Heart left ventricle (tissue), 16 donors: ENCODE measurements around the gene HEATR9. TPM values are rescaled to one million over a fixed set of nuclear protein-coding genes. Genes with fewer than 3 reads are reported as not detected.
A peak's percentile ranks its signal among the peaks of the same experiment; 100 is the strongest.

ENCODE experiments used
- ATAC-seq, 4 donors: fragments of 200-7000 bp; cut with Tn5 transposase; one replicate each; pipeline ENCODE4 v1.9.1; 2020 to 2022; ENCODE audit warnings: moderate library complexity in 4 of 4, mild to moderate bottlenecking in 3 of 4, moderate number of reproducible peaks in 1 of 4
- DNase-seq, 5 donors: peaks; one replicate each; pipeline ENCODE4 v3.0.0-alpha.2; 2020
- H3K27ac ChIP-seq, 12 donors: fragments of 200-600 bp; sonication (generic) in 4 of 12; one replicate each; pipeline versions ENCODE4 v1.5.0 to v1.8.0; 2016 to 2022; ENCODE audit warnings: mild to moderate bottlenecking in 2 of 12
- H3K27me3 ChIP-seq, 9 donors: fragments of 200-600 bp; sonication (generic) in 2 of 9; one replicate each; pipeline versions ENCODE4 v1.5.1 to v1.8.0; 2016 to 2022; ENCODE audit warnings: mild to moderate bottlenecking in 3 of 9
- H3K36me3 ChIP-seq, 9 donors: fragments of 200-600 bp; sonication (generic) in 2 of 9; one replicate each; pipeline versions ENCODE4 v1.5.0 to v1.8.0; 2018 to 2022; ENCODE audit warnings: mild to moderate bottlenecking in 2 of 9
- H3K4me1 ChIP-seq, 12 donors: fragments of 200-600 bp; sonication (generic) in 4 of 12; one replicate each; pipeline versions ENCODE4 v1.5.0 to v1.8.0; 2016 to 2022; ENCODE audit warnings: mild to moderate bottlenecking in 3 of 12
- H3K4me3 ChIP-seq, 12 donors: fragments of 200-600 bp; sonication (generic) in 4 of 12; one replicate each; pipeline versions ENCODE4 v1.5.0 to v1.8.0; 2017 to 2022; ENCODE audit warnings: mild to moderate bottlenecking in 9 of 12, moderate library complexity in 4 of 12
- H3K9me3 ChIP-seq, 12 donors: fragments of 200-600 bp; sonication (generic) in 4 of 12; one replicate each; pipeline versions ENCODE4 v1.5.0 to v1.8.0; 2016 to 2022; ENCODE audit warnings: mild to moderate bottlenecking in 1 of 12
- CTCF ChIP-seq, 12 donors: fragments of 200-600 bp; sonication (generic) in 4 of 12; IDR thresholded peaks; one replicate each; pipeline versions ENCODE4 v1.5.0 to v1.8.0; 2018 to 2022; ENCODE audit warnings: antibody characterized with exemption in 12 of 12, mild to moderate bottlenecking in 5 of 12
- POLR2A ChIP-seq, 2 donors: fragments of 450-650 bp; IDR thresholded peaks; one replicate each; pipeline ENCODE4 v1.6.1; 2017; ENCODE audit warnings: antibody characterized with exemption in 2 of 2, mild to moderate bottlenecking in 2 of 2, moderate library complexity in 2 of 2
- WGBS, 4 donors: extraction: QIAGEN DNeasy Blood & Tissue Kit in 2 of 4; methylation state at CpG; one replicate each; pipeline versions ENCODE4 v1.1.5 to v1.1.7; 2013 to 2018; 5-methylcytosine and 5-hydroxymethylcytosine counted together
- intact Hi-C, 10 donors: fragments of 100-400 bp; cut with DNase I; formaldehyde crosslinking; loops; one replicate each; pipeline versions ENCODE4 v1.11.1 to v1.14.2; 2022
- polyA plus RNA-seq, 2 donors: library from polyadenylated mRNA; stranded (reverse); fragments of 200-250 nt; gene quantifications; one replicate each; pipeline ENCODE4 v1.2.3, GENCODE V29; 2013
- total RNA-seq, 9 donors: library from RNA; depleted of rRNA in 2 of 9; stranded (reverse); fragments of >200 nt in 2 of 9; fragmentation: NEBNext Ultra II Directional in 3 of 9; extraction: Animal tissue kit (Norgen Biotek cat#: 25700) in 3 of 9; gene quantifications; one replicate each; pipeline versions ENCODE4 v1.1.0 to v1.2.4, GENCODE V29; 2016 to 2023
- donor health status: ischemic (EF 13 %, LVEDD 7.1; RV severe dilation, severe dysfunction).
- donor health status: healthy with polysubstance abuse.
- donor health status: DM: no; HTN: yes; CAD: no.
- donor health status: DM: no; HTN: no; CAD: no.
- donor health status: ischemic (EF 25% LVEDD 6.9; RV normal size, moderate dysfunction).
- donor health status: ischemic (EF 25% LVEDD 5.7; RV mildly dilated, moderate dysfunction).
- donor health status: healthy.
- donor health status: DM: yes; HTN: yes; CAD: no.
- donor health status: ischemic (EF 35%, LVEDD 5.7; RV mildly dilated, moderate dysfunction).
- donor health status: nonischemic (EF 11% LVEDD 7.7; RV severe dilation, severe dysfunction).
- donor health status: DM: yes; HTN: yes; CAD: no.
- donor health status: PGD.
- donor health status: ischemic (EF 29% LVEDD 5.4; RV normal size, mild dysfunction).
- donor health status: nonischemic (EF 23%, LVEDD 6.1; RV moderate dilation, normal function).

Gene HEATR9
- total and polyA plus RNA-seq, 11 donors: 0.11 TPM; not detected in 9

- no peak for TF ChIP-seq CTCF (IDR thresholded peaks at IDR 0.05)
- TF ChIP-seq POLR2A (IDR thresholded peaks at IDR 0.05): no peak
Observed at GRCh38 chr17:35842239-35842638, 26.5 kb downstream of the HEATR9 start.

GRCh38 chr17:35841505-35841904 is 27.2 kb downstream of the HEATR9 start:
- Histone ChIP-seq H3K4me1 (no peaks in the 10 kb centered on the region), H3K9me3 (no peaks in the 10 kb centered on the region), H3K36me3 (peaks cover 2 to 100% (median 100%) of the 10 kb centered on the region in 9 donors), H3K27me3 (no peaks in the 10 kb centered on the region), H3K4me3 (no peak overlapping the region), H3K27ac (no peak overlapping the region)
- DNase-seq (no peak), ATAC-seq (peak in 1 of 4 donors; percentile 25)
- 79 to 84% (median 80%) methylated on average over 4 of the region's 4 CpGs for WGBS, 4 donors
- intact Hi-C loops: no loop called here
- TF ChIP-seq CTCF (IDR thresholded peaks at IDR 0.05): no peak

More at GRCh38 chr17:35842239-35842638, 26.5 kb downstream of the HEATR9 start:
- H3K27me3 ChIP-seq: no peaks in the 10 kb centered on the region
- 96 to 98% (median 97%) methylated on average over 5 of the region's 5 CpGs for WGBS, 4 donors
- H3K9me3 ChIP-seq: no peaks in the 10 kb centered on the region
- DNase-seq (no peak), ATAC-seq (no peak)
- intact Hi-C loops: no loop called here
- H3K36me3 ChIP-seq: peaks cover 2 to 100% (median 100%) of the 10 kb centered on the region in 9 donors
- H3K4me1 ChIP-seq: peaks cover 0 to under 1% (median 0%) of the 10 kb centered on the region in 12 donors
- no peak overlapping the region for H3K4me3 ChIP-seq
- H3K27ac ChIP-seq: no peak overlapping the region

GRCh38 chr17:35841101-35841500 is 27.6 kb downstream of the HEATR9 start:
- WGBS, 4 donors: 77 to 94% (median 91%) methylated on average over 3 of the region's 3 CpGs

GRCh38 chr17:35825206-35825605 is 43.5 kb downstream of the HEATR9 start:
- Histone ChIP-seq H3K4me1 (peaks cover 0 to 5% (median 0%) of the 10 kb centered on the region in 12 donors), H3K27me3 (no peaks in the 10 kb centered on the region), H3K36me3 (peaks cover 0 to 100% (median 96%) of the 10 kb centered on the region in 9 donors), H3K9me3 (no peaks in the 10 kb centered on the region), H3K27ac (peak overlapping the region in 1 of 12 donors; percentile 2), H3K4me3 (no peak overlapping the region)
- 95 to 98% (median 96%) methylated on average over 1 of the region's 1 CpG for whole genome bisulfite sequencing, 4 donors
- intact Hi-C loops: loop anchor here in 1 of 10 donors (10.0 kb wide), 1 partner anchor 230 kb away; no protein-coding TSS in a partner anchor
- no peak for TF ChIP-seq CTCF (IDR thresholded peaks at IDR 0.05)
- no peak for TF ChIP-seq POLR2A (IDR thresholded peaks at IDR 0.05)
- DNase-seq (no peak), ATAC-seq (peak in 1 of 4 donors; percentile 65)

More at GRCh38 chr17:35841101-35841500, 27.6 kb downstream of the HEATR9 start:
- Histone ChIP-seq H3K27ac (no peak overlapping the region), H3K4me3 (no peak overlapping the region), H3K9me3 (no peaks in the 10 kb centered on the region), H3K27me3 (no peaks in the 10 kb centered on the region), H3K36me3 (peaks cover 2 to 100% (median 100%) of the 10 kb centered on the region in 9 donors), H3K4me1 (no peaks in the 10 kb centered on the region)
- intact Hi-C loops: no loop called here
- DNase-seq: no peak
- TF ChIP-seq CTCF (IDR thresholded peaks at IDR 0.05): no peak
- no peak for TF ChIP-seq POLR2A (IDR thresholded peaks at IDR 0.05)
- no peak for ATAC-seq
